Sigmoid colon (tissue), 4 donors: Measurements from ENCODE around the gene GAB2.

Experiments used
- CTCF ChIP-seq, 4 experiments: fragments of 450-650 bp in 3 of 4; fragments of 200-600 bp in 1 of 4; IDR thresholded peaks; one replicate each; pipeline ENCODE4 v1.5.1; 2016 to 2019; ENCODE audit warnings: antibody characterized with exemption in 4 of 4, mild to moderate bottlenecking in 3 of 4, moderate library complexity in 2 of 4
- EP300 ChIP-seq, 4 donors: sonication (generic); formaldehyde crosslinking; IDR thresholded peaks; one replicate each; pipeline ENCODE4 v1.6.1; 2017; ENCODE audit warnings: antibody characterized with exemption in 4 of 4
- POLR2A ChIP-seq, 2 donors: fragments of 450-650 bp; IDR thresholded peaks; one replicate each; pipeline ENCODE4 v1.6.1; 2016; ENCODE audit warnings: antibody characterized with exemption in 2 of 2, mild to moderate bottlenecking in 2 of 2, moderate library complexity in 2 of 2
- POLR2AphosphoS5 ChIP-seq, 4 donors: sonication (generic); formaldehyde crosslinking; IDR thresholded peaks; one replicate each; pipeline ENCODE4 v1.6.1; 2017; ENCODE audit warnings: antibody characterized with exemption in 4 of 4

- TF ChIP-seq POLR2A (IDR thresholded peaks at IDR 0.05) (no peak), CTCF (IDR thresholded peaks at IDR 0.05) (no peak), POLR2AphosphoS5 (IDR thresholded peaks at IDR 0.05) (no peak), EP300 (IDR thresholded peaks at IDR 0.05) (no peak)
These were observed 198.7 kb downstream of the GAB2 start for GRCh38 chr11:78218707-78219492.
